ENCODE results near the gene TMEM191C. TPM values are rescaled to one million over a fixed set of nuclear protein-coding genes. Genes with fewer than 3 reads are reported as not detected.

The TMEM191C gene
- total and polyA plus RNA-seq, 2 of the 4 experiments (the other 2 are of a cell fraction) = 0.36 to 0.75 TPM

DNA sequence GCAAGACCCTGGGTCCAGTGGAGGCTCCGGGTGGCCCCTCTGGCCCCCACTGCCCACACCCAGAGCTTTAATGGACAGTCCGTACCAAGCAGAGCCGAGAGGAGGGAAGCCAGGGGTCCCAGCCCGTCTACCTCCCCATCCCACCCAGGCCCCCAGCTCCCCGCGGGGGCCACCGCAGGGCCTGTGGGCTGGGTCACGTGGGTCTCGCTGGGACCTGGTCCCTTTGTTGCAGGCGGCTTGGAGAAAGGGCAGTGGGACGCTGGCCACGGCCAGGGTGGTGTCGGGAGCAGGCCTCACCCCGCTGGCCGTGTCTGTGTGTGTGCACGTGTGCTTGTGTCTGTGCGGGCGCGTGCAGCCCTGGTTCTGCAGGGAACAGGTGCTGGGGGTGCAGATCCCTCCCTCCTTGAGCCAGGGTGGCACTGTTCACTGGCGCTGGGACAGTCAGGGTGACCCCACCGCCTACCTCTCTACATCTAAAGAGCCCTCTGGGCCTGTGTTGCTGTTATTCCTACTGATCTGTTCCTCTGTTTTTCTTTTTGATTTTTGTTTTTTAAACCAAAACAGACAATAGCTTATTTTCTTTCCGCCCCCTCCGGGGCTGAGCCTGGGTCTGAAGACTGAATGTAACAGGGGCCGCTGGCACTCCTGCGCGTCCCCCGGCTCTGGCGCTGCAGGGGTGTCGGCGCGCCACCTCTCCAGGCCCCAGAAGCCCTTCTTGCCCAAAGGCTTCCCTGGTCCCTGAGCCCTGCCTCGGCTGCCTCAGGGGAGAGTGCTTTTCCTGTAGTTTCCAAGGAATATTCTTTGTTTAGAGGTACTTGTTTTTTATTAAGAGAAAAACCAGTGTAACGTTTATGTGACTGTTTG, 20.1 kb upstream of the TMEM191C start:
- H3K9ac ChIP-seq (ENCODE audit: low read depth, low read length) = no peak overlapping the region
- no peaks in the 10 kb centered on the region; the same call in 1 of the 2 replicates for H3K4me1 ChIP-seq (ENCODE audit: control insufficient read depth, insufficient read depth, low read length)
- H2BK15ac ChIP-seq (ENCODE audit: low read depth, low read length) = no peak overlapping the region
- no peak overlapping the region for H3K27ac ChIP-seq (ENCODE audit: insufficient read depth, low read length)
- no peaks in the 10 kb centered on the region for H3K27me3 ChIP-seq (ENCODE audit: control insufficient read depth, insufficient read depth, low read length)
- intact Hi-C loops (cut with micrococcal nuclease) (no loop called here), in situ Hi-C loops (cut with MboI; ENCODE audit: low sequenced_read_pairs) (no loop called here), dilution Hi-C loops (cut with HindIII; ENCODE audit: low sequenced_read_pairs, unreplicated experiment) (no loop called here)
- H2BK120ac ChIP-seq (ENCODE audit: low read depth, low read length) = no peak overlapping the region
- H2AK9ac ChIP-seq (replicated peaks; ENCODE audit: low read depth, low read length, poor library complexity) = no peak overlapping the region
- peaks cover 42% of the 10 kb centered on the region; the same call in 1 of the 2 replicates for H4K20me1 ChIP-seq (ENCODE audit: insufficient read depth, low read length)
- no peak overlapping the region for H3K4ac ChIP-seq (ENCODE audit: low read depth, low read length)
- no peak overlapping the region for H3K4me3 ChIP-seq (ENCODE audit: insufficient read depth, low read depth, low read length)
- ChIA-PET CTCF (no interaction called here), POLR2A (ENCODE audit: unreplicated experiment) (no interaction called here)
- no peak overlapping the region for H3K4me2 ChIP-seq (ENCODE audit: low read depth, low read length)
- H4K5ac ChIP-seq (ENCODE audit: low read depth, low read length) = no peak overlapping the region
- ATAC-seq (ENCODE audit: low read depth) (no peak), DNase-seq (no peak)
- H3K14ac ChIP-seq (replicated peaks; ENCODE audit: low read depth, low read length) = no peak overlapping the region
- no peak overlapping the region for H4K91ac ChIP-seq (ENCODE audit: insufficient read depth, low read depth, low read length)
- no TSS peak for BruUV-seq (replicated peaks)
- peaks cover 38% of the 10 kb centered on the region for H3K36me3 ChIP-seq (ENCODE audit: control insufficient read depth, insufficient read depth, low read length)
- no peak overlapping the region for H2BK5ac ChIP-seq (ENCODE audit: low read depth, low read length, poor library complexity, severe bottlenecking)
- 0 out of 2 replicates have a peak, but pooled peaks cover 3% of the 10 kb centered on the region for H3K9me1 ChIP-seq (ENCODE audit: insufficient read depth, low read length)
- WGBS, 2 experiments (ENCODE audit: extremely low coverage in 2 of 2, insufficient read length in 1 of 2) = 94% methylated on average over 12 of the region's 33 CpGs; no CpG with 5 or more reads in 1 of the 2 experiments
- H3K9me3 ChIP-seq (ENCODE audit: control insufficient read depth, insufficient read depth, low read length) = no peaks in the 10 kb centered on the region
- no peak overlapping the region for H3K23ac ChIP-seq (ENCODE audit: low read depth, low read length)
- no peak overlapping the region for H2AFZ ChIP-seq (replicated peaks; ENCODE audit: low read length, poor library complexity)
- no peak overlapping the region for H2BK20ac ChIP-seq (ENCODE audit: low read depth, low read length)
- no peak overlapping the region for H2AK5ac ChIP-seq (ENCODE audit: low read depth, low read length)
- no peak overlapping the region for H3K56ac ChIP-seq (ENCODE audit: extremely low read depth, insufficient read depth, low read length)
- H4K8ac ChIP-seq (ENCODE audit: low read depth in 2 of 2, low read length in 2 of 2) = no peak overlapping the region
- peaks cover 4 to 37% of the 10 kb centered on the region in 2 experiments for H3K79me1 ChIP-seq (ENCODE audit: low read depth in 1 of 2, low read length in 2 of 2)
- no peak overlapping the region for H3K18ac ChIP-seq (ENCODE audit: low read depth, low read length)
- TF ChIP-seq RAD21 (IDR thresholded peaks at IDR 0.05; ENCODE audit: low read length) (no peak), NFE2L2 (IDR thresholded peaks at IDR 0.05; ENCODE audit: low read depth, low read length) (no peak), RCOR1 (IDR thresholded peaks at IDR 0.05; ENCODE audit: insufficient replicate concordance, low read length) (no peak), FOS (IDR thresholded peaks at IDR 0.05; ENCODE audit: low read depth, low read length) (no peak), RFX5 (IDR thresholded peaks at IDR 0.05; ENCODE audit: low read depth, low read length) (no peak), MAZ (IDR thresholded peaks at IDR 0.05; ENCODE audit: borderline replicate concordance, low read depth, low read length) (no peak), POLR2A (IDR thresholded peaks at IDR 0.05; ENCODE audit: low read depth, low read length) (no peak), CHD1 (IDR thresholded peaks at IDR 0.05; ENCODE audit: low read depth, low read length) (no peak), SMC3 (IDR thresholded peaks at IDR 0.05; ENCODE audit: low read depth, low read length) (no peak), CEBPB (IDR thresholded peaks at IDR 0.05; ENCODE audit: low read depth, low read length) (no peak), MXI1 (IDR thresholded peaks at IDR 0.05; ENCODE audit: borderline replicate concordance, low read depth, low read length) (no peak), MAFK (IDR thresholded peaks at IDR 0.05; ENCODE audit: low read depth, low read length) (no peak)
- TF ChIP-seq, protein P1, sequence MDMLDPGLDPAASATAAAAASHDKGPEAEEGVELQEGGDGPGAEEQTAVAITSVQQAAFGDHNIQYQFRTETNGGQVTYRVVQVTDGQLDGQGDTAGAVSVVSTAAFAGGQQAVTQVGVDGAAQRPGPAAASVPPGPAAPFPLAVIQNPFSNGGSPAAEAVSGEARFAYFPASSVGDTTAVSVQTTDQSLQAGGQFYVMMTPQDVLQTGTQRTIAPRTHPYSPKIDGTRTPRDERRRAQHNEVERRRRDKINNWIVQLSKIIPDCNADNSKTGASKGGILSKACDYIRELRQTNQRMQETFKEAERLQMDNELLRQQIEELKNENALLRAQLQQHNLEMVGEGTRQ (IDR thresholded peaks at IDR 0.05; ENCODE audit: low read depth, low read length) = no peak
- TF ChIP-seq, protein P2, sequence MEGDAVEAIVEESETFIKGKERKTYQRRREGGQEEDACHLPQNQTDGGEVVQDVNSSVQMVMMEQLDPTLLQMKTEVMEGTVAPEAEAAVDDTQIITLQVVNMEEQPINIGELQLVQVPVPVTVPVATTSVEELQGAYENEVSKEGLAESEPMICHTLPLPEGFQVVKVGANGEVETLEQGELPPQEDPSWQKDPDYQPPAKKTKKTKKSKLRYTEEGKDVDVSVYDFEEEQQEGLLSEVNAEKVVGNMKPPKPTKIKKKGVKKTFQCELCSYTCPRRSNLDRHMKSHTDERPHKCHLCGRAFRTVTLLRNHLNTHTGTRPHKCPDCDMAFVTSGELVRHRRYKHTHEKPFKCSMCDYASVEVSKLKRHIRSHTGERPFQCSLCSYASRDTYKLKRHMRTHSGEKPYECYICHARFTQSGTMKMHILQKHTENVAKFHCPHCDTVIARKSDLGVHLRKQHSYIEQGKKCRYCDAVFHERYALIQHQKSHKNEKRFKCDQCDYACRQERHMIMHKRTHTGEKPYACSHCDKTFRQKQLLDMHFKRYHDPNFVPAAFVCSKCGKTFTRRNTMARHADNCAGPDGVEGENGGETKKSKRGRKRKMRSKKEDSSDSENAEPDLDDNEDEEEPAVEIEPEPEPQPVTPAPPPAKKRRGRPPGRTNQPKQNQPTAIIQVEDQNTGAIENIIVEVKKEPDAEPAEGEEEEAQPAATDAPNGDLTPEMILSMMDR (conservative IDR thresholded peaks at IDR 0.05; ENCODE audit: low read depth, low read length) = no peak
- TF ChIP-seq, protein P3, sequence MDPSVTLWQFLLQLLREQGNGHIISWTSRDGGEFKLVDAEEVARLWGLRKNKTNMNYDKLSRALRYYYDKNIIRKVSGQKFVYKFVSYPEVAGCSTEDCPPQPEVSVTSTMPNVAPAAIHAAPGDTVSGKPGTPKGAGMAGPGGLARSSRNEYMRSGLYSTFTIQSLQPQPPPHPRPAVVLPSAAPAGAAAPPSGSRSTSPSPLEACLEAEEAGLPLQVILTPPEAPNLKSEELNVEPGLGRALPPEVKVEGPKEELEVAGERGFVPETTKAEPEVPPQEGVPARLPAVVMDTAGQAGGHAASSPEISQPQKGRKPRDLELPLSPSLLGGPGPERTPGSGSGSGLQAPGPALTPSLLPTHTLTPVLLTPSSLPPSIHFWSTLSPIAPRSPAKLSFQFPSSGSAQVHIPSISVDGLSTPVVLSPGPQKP (IDR thresholded peaks at IDR 0.05; ENCODE audit: borderline replicate concordance, low read depth, low read length) = no peak
